Neural cell (in vitro differentiated cells): Measurements from ENCODE around the gene PDE6A. TPM values are rescaled to one million over a fixed set of nuclear protein-coding genes. Genes with fewer than 3 reads are reported as not detected.

Experiments used
- H2AFZ ChIP-seq: fragments of 200-600, 300-800 bp; sonication (generic), shearing (Covaris generic); 2 replicates; pipeline ENCODE4 v1.6.0; 2014; ENCODE audit warnings: low read depth, mild to moderate bottlenecking, antibody characterized with exemption, low read length, moderate library complexity
- H3F3A ChIP-seq: fragments of 200-600 bp; shearing (Covaris generic); 2 replicates; pipeline ENCODE4 v1.6.1; 2016; ENCODE audit warnings: mild to moderate bottlenecking, moderate library complexity, mixed read lengths, antibody characterized with exemption, low read length; ENCODE audit not compliant: insufficient read depth, poor library complexity, severe bottlenecking
- H3K27ac ChIP-seq: fragments of 200-600, 300-800 bp; sonication (generic), shearing (Covaris generic); 2 replicates; pipeline ENCODE4 v1.5.1; 2014; ENCODE audit warnings: mild to moderate bottlenecking, low read length, moderate library complexity
- H3K27me3 ChIP-seq: fragments of 300-800, 200-600 bp; sonication (generic), shearing (Covaris generic); 2 replicates; pipeline ENCODE4 v1.6.0; 2014; ENCODE audit warnings: mild to moderate bottlenecking, low read depth, low read length, moderate library complexity; ENCODE audit not compliant: insufficient read depth
- H3K36me3 ChIP-seq: fragments of 300-800, 200-600 bp; sonication (generic), shearing (Covaris generic); 2 replicates; pipeline ENCODE4 v1.5.1; 2014; ENCODE audit warnings: mild to moderate bottlenecking, antibody characterized with exemption, low read length, moderate library complexity; ENCODE audit not compliant: insufficient read depth
- H3K4me2 ChIP-seq: fragments of 300-800, 200-600 bp; sonication (generic), shearing (Covaris generic); 2 replicates; pipeline ENCODE4 v1.6.0; 2014; ENCODE audit warnings: mild to moderate bottlenecking, low read length
- H3K4me3 ChIP-seq: fragments of 300-800, 200-600 bp; sonication (generic), shearing (Covaris generic); 2 replicates; pipeline ENCODE4 v1.5.1; 2014; ENCODE audit warnings: mild to moderate bottlenecking, low read length, moderate library complexity
- H3K79me2 ChIP-seq: fragments of 200-600 bp; shearing (Covaris generic); replicated peaks from 2 replicates; pipeline ENCODE4 v1.6.0; 2014; ENCODE audit warnings: mild to moderate bottlenecking, low read length, moderate library complexity; ENCODE audit not compliant: insufficient read depth
- H3K9ac ChIP-seq: fragments of 300-800, 200-600 bp; sonication (generic), shearing (Covaris generic); 2 replicates; pipeline ENCODE4 v1.6.1; 2016; ENCODE audit warnings: mild to moderate bottlenecking, low read length, mixed read lengths
- H3K9me2 ChIP-seq: fragments of 200-600 bp; shearing (Covaris generic); 2 replicates; pipeline ENCODE4 v1.6.1; 2016; ENCODE audit warnings: mild to moderate bottlenecking, low read length, mixed read lengths; ENCODE audit not compliant: insufficient read depth
- H3K9me3 ChIP-seq: fragments of 200-600, 300-800 bp; sonication (generic), shearing (Covaris generic); 2 replicates; pipeline ENCODE4 v1.6.1; 2016; ENCODE audit warnings: mild to moderate bottlenecking, mixed run types, low read length, moderate library complexity, mixed read lengths
- H4K20me1 ChIP-seq: fragments of 200-600 bp; shearing (Covaris generic); 2 replicates; pipeline ENCODE4 v1.6.1; 2016; ENCODE audit warnings: mild to moderate bottlenecking, mixed run types; ENCODE audit not compliant: insufficient read depth
- EP300 ChIP-seq: fragments of 450-650 bp; conservative IDR thresholded peaks from 2 replicates; pipeline ENCODE4 v1.6.1; 2014; ENCODE audit warnings: antibody characterized with exemption, mild to moderate bottlenecking, moderate library complexity; ENCODE audit not compliant: poor library complexity, severe bottlenecking
- EZH2 ChIP-seq: fragments of 200-600, 300-800 bp; shearing (Covaris generic), sonication (generic); IDR thresholded peaks from 2 replicates; pipeline ENCODE4 v1.6.1; 2014; ENCODE audit warnings: antibody characterized with exemption, low read length, borderline replicate concordance, mild to moderate bottlenecking; ENCODE audit not compliant: insufficient read depth, poor library complexity, severe bottlenecking
- MXI1 ChIP-seq: fragments of 450-650 bp; conservative IDR thresholded peaks from 2 replicates; pipeline ENCODE4 v1.6.1; 2014; ENCODE audit warnings: antibody characterized with exemption, mild to moderate bottlenecking; ENCODE audit not compliant: poor library complexity, severe bottlenecking
- POLR2AphosphoS5 ChIP-seq: IDR thresholded peaks from 2 replicates; pipeline ENCODE4 v1.6.1; 2012
- RAD21 ChIP-seq: fragments of 450-650 bp; conservative IDR thresholded peaks from 2 replicates; pipeline ENCODE4 v1.6.1; 2014; ENCODE audit warnings: antibody characterized with exemption, mild to moderate bottlenecking, moderate library complexity
- SMC3 ChIP-seq: fragments of 450-650 bp; conservative IDR thresholded peaks from 2 replicates; pipeline ENCODE4 v1.6.1; 2014; ENCODE audit warnings: antibody characterized with exemption, mild to moderate bottlenecking, moderate library complexity; ENCODE audit not compliant: poor library complexity
- TAF1 ChIP-seq: IDR thresholded peaks from 2 replicates; pipeline ENCODE4 v1.6.1; 2012; ENCODE audit warnings: low read depth
- polyA minus RNA-seq: library from RNA; depleted of rRNA, polyadenylated mRNA; stranded (reverse); fragments of >200 nt; gene quantifications from 2 replicates; pipeline ENCODE4 v1.2.3, GENCODE V29; 2014
- polyA plus RNA-seq: library from polyadenylated mRNA; depleted of rRNA; stranded (reverse); fragments of >200 nt; gene quantifications from 2 replicates; pipeline ENCODE4 v1.2.3, GENCODE V29; 2014
- TF ChIP-seq, protein P1 (sequence below): IDR thresholded peaks from 2 replicates; pipeline ENCODE4 v1.6.1; 2012; ENCODE audit warnings: borderline replicate concordance
- TF ChIP-seq, protein P2 (sequence below): fragments of 450-650 bp; IDR thresholded peaks from 2 replicates; pipeline ENCODE4 v1.5.1; 2014; ENCODE audit warnings: antibody characterized with exemption, mild to moderate bottlenecking, moderate library complexity; ENCODE audit not compliant: poor library complexity, severe bottlenecking

PDE6A gene
- polyA plus RNA-seq (not detected in 2 replicates), polyA minus RNA-seq (not detected in 2 replicates)

DNA sequence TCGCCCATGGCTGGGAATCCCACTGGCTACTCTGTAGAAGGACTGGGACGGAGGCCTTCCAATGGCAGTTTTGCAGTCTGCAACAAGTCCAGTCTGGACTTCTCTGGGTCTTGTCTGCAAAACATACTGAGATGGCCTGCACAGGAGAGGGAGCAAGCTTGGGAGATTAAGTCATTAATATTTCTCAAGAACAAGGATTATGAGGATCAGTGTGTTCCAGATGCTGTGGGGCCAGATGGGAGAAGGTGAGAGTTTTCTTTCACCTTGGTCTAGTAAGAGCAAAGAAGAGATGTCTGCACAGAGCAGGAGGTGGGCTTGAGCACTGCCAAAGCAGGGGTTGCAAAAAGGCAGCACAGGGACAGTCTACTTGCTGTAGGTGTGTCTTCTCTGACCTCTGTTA is at the start of gene PDE6A:
Gene PDE6A (minus strand): TSS at position 128 of the 400 bp plus-strand sequence. CDS start 120 bp downstream, at position 8.
- no peaks in the 10 kb centered on the region for H3K9me3 ChIP-seq
- H3K79me2 ChIP-seq: no peaks in the 10 kb centered on the region
- H3K27ac ChIP-seq: no peak within 1 kb of the TSS
- no peaks in the 10 kb centered on the region for H4K20me1 ChIP-seq
- no peak within 1 kb of the TSS for H2AFZ ChIP-seq
- H3K4me2 ChIP-seq: no peak within 1 kb of the TSS
- H3K36me3 ChIP-seq: no peaks in the 10 kb centered on the region
- no peaks in the 10 kb centered on the region for H3K9me2 ChIP-seq
- no peaks in the 10 kb centered on the region for H3K27me3 ChIP-seq
- TF ChIP-seq SMC3: no peak
- TF ChIP-seq, protein P1, sequence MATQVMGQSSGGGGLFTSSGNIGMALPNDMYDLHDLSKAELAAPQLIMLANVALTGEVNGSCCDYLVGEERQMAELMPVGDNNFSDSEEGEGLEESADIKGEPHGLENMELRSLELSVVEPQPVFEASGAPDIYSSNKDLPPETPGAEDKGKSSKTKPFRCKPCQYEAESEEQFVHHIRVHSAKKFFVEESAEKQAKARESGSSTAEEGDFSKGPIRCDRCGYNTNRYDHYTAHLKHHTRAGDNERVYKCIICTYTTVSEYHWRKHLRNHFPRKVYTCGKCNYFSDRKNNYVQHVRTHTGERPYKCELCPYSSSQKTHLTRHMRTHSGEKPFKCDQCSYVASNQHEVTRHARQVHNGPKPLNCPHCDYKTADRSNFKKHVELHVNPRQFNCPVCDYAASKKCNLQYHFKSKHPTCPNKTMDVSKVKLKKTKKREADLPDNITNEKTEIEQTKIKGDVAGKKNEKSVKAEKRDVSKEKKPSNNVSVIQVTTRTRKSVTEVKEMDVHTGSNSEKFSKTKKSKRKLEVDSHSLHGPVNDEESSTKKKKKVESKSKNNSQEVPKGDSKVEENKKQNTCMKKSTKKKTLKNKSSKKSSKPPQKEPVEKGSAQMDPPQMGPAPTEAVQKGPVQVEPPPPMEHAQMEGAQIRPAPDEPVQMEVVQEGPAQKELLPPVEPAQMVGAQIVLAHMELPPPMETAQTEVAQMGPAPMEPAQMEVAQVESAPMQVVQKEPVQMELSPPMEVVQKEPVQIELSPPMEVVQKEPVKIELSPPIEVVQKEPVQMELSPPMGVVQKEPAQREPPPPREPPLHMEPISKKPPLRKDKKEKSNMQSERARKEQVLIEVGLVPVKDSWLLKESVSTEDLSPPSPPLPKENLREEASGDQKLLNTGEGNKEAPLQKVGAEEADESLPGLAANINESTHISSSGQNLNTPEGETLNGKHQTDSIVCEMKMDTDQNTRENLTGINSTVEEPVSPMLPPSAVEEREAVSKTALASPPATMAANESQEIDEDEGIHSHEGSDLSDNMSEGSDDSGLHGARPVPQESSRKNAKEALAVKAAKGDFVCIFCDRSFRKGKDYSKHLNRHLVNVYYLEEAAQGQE: no peak
- no peak for TF ChIP-seq EZH2
- TF ChIP-seq TAF1: no peak
- TF ChIP-seq RAD21: no peak
- TF ChIP-seq POLR2AphosphoS5: no peak
- no peak for TF ChIP-seq MXI1
- TF ChIP-seq, protein P2, sequence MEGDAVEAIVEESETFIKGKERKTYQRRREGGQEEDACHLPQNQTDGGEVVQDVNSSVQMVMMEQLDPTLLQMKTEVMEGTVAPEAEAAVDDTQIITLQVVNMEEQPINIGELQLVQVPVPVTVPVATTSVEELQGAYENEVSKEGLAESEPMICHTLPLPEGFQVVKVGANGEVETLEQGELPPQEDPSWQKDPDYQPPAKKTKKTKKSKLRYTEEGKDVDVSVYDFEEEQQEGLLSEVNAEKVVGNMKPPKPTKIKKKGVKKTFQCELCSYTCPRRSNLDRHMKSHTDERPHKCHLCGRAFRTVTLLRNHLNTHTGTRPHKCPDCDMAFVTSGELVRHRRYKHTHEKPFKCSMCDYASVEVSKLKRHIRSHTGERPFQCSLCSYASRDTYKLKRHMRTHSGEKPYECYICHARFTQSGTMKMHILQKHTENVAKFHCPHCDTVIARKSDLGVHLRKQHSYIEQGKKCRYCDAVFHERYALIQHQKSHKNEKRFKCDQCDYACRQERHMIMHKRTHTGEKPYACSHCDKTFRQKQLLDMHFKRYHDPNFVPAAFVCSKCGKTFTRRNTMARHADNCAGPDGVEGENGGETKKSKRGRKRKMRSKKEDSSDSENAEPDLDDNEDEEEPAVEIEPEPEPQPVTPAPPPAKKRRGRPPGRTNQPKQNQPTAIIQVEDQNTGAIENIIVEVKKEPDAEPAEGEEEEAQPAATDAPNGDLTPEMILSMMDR: no peak
- no peak for TF ChIP-seq EP300
- no peak within 1 kb of the TSS for H3K4me3 ChIP-seq
- H3F3A ChIP-seq: no peaks in the 10 kb centered on the region
- no peak within 1 kb of the TSS for H3K9ac ChIP-seq

DNA sequence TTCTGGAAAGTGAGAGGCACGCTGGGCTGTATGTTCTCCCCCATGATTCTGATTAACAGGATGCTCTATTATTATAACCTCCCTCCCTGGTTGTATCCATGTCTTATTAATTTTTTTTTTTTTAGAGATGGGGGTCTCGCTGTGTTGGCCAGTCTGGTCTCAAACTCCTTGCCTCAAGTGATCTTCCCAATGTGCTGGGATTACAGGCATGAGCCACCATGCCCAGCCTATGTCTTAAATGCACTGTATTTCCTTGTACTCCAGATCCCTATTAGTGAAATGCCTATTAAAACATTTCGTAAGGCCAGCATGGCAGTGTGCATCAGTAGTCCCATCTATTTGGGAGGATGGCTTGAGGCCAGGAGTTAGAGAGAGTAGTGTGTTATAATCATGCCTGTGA is 48.9 kb upstream of the PDE6A start:
- H4K20me1 ChIP-seq: no peaks in the 10 kb centered on the region

More for the DNA sequence above, 48.9 kb upstream of the PDE6A start:
- Histone ChIP-seq H3K36me3 (no peaks in the 10 kb centered on the region), H3K79me2 (no peaks in the 10 kb centered on the region), H3K9me3 (no peaks in the 10 kb centered on the region), H3F3A (no peaks in the 10 kb centered on the region), H3K27me3 (no peaks in the 10 kb centered on the region), H3K9me2 (no peaks in the 10 kb centered on the region), H3K9ac (no peak overlapping the region), H3K27ac (no peak overlapping the region), H3K4me3 (no peak overlapping the region), H2AFZ (no peak overlapping the region), H3K4me2 (no peak overlapping the region)
- TF ChIP-seq, protein P2: no peak
- no peak for TF ChIP-seq MXI1
